Cerebellar nuclear complex (tissue), 1 donor: ENCODE measurements around the gene JAG2.

Experiments used
- DNase-seq, 2 experiments: peaks; one replicate each; lab custom pipeline; 2025; lab: John Stamatoyannopoulos, UW

JAG2 gene

DNA sequence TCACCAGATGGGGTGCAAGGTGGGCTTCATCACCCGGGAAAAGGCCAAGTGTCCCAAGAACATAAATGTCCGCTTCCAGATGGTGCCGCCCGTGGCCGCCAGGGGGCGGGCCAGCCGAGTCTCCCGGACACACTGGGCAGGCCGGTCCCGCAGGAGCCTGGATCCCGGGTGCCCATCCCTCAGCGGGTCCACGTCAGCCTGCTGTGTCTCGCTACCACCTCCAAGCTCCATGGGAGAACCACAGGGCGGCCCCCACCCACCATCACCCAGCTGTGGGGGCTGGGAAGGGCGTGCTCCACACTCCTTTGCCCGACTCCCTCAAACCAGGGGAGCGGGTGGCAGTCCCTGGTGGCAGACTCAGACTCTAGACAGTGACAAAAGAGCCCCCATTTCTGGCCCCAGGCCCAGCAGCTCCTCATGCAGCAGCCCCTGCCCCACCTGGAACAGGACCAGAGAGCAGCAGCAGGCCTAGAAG is 34.5 kb upstream of the JAG2 start:
- DNase-seq, result peak in 1 of 2 experiments; percentile 21

DNA sequence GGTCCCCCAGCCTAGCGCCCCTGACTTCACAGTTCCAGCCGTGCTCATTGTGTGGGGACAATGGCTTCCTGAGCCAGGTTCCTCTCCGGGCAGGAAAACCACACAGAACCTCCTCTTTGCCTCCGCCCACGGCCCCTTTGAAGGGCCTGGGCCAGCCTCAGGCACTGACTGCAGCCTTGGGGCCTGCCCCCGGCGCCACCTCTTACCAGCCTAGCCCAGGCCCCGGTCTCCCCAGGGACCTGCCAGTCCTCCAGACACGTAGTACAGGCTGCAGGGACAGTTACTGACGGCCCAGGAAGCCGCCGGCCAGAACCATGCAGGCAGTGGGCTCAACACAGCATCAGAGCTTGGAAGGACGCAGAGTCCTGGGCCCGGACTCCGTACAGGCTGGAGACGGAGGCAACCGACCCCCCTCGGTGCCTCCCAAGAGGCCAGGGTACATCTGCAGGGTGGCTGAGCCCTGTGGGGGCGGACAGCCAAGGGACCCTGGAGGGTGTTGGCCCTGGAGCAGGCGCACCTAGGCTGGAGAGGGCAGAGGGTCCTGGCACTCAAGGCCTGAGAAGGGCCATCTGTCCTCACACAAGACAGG is 33.4 kb upstream of the JAG2 start:
- DNase-seq, result no peak

DNA sequence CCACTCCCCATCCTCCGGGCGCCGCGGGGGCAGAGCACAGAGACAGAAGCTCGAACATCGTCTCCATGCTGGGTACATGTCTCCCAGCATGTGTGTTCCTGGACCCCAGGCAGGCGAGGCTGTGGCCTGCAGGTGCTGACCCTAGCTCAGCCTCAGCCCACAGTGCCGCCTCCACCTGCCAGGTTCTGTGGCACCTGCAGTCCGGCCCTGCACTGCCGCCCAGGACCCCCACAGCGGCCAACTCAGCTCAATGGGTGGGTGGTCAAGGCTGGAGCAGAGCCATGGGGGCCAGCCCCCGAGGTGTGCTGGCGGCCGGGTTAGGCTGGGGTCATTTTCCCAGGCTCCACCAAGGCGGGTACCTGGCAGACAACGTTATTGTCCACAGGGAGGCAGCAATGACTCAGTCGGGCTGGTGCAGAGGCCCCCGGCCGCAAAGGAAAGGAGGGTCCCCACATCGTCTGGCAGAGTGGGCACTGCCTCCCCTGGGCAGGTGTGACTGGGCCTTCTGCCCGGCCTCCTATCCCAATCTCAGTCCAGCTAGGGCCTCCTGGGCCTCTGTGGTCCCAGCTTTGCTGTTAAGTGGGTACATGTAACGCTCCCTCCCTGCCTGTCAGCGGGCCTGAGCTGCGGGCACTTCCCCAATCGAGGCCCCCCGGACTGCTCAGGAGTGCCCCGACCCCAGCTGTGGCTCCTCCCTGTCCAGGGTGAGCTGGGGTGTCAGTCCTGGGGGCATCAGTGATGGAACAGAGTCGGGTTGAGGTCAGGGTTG is 32.8 kb upstream of the JAG2 start:
- DNase-seq, result no peak

DNA sequence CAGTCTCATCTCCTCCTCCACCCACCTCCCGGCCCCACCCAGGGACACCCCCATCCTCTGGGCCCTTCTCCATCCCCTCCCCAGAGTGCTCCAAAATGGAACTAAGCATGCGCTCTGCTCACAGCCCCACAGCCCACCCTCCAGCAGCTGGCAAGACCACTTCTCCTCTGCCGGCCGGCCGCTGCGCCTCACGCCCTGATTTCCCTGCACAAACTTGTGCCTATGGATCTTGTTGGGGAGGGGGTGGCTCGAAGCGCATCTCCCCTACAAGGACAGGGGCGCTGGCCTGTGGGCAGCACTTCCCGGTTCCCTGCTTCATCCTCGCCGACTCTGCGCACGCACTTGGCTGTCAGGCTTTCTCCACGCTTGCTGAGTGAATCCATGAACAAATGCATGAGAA is 32.1 kb upstream of the JAG2 start:
- no peak for DNase-seq

DNA sequence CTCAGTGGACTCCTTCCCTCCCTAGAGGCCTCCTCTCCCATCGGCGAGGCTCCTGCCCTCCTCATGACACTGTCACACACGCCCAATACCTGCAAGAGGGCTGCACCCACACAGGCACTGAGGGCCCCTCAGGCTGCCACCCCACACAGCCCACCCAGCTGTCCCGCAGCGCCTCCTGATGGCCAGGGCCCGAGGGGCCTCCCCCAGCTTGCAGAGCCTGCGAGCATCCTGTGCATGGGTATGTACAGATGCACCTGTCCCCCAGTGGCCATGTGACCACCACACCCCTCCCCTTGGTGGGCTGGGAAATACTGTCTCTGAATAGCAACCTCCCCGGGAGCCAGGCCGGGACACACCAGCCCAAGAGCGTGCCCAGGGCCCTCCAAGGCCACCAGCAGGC is 31.5 kb upstream of the JAG2 start:
- no peak for DNase-seq

DNA sequence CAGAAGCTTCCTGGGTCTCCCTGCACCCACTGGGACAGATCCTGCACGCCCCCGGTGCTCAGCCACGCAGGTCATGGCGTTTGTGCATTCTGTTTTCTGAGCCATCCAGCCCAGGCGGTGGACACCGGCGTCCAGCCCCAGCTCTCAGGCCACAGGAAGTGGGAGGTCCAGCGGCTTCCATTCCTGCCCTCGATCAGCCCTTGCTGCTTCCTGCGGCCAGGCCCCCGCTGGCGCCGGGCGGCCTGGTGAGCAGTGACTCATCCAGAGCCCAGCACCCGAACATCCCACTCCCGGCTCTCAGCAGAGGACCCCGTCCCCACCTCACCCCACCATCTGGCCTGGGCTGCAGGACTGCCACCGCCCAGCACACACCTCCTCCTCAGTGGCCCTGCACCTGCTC is 30.5 kb upstream of the JAG2 start:
- no peak for DNase-seq

DNA sequence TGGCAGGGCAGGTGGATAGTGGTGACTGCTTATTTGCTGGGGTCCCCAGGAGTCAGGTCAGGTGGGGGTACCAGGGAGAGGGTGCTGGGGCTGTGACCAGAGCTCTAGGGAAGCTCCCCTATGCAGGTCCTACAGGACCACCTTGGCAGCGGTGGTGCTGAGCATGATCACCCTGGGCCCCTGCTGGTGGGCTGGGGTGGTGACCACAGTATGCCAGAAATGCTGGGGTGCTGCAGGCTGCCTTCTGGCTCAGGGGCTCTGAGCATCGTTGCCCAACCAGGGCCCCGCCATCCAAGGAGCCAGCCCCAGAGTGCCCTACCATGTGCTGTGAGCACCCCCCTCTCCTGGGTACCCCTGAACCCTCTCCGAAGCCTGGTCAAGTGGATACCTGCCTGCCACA is 30.0 kb upstream of the JAG2 start:
- no peak for DNase-seq

DNA sequence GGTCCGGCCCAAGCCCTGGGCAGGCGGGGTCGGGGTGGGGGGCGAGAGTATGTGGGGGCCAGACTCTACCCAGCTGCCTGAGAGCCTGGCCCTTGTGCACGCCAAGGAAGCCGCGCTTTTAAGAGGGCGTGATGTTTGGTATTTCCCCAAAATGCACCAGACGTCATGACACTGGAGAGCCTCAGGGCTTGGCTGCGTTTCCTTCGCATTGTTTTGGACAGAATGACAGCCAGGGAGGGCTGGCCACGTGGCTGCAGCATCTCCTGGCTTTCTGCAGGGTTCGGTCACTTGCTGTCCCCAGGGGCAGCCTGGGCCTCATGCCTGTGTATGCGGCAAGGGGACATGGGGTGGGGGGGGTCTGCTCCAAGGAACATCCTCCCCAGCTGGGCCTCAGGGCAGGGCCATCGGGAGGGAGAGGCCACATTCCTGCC is 28.6 kb upstream of the JAG2 start:
- no peak for DNase-seq

DNA sequence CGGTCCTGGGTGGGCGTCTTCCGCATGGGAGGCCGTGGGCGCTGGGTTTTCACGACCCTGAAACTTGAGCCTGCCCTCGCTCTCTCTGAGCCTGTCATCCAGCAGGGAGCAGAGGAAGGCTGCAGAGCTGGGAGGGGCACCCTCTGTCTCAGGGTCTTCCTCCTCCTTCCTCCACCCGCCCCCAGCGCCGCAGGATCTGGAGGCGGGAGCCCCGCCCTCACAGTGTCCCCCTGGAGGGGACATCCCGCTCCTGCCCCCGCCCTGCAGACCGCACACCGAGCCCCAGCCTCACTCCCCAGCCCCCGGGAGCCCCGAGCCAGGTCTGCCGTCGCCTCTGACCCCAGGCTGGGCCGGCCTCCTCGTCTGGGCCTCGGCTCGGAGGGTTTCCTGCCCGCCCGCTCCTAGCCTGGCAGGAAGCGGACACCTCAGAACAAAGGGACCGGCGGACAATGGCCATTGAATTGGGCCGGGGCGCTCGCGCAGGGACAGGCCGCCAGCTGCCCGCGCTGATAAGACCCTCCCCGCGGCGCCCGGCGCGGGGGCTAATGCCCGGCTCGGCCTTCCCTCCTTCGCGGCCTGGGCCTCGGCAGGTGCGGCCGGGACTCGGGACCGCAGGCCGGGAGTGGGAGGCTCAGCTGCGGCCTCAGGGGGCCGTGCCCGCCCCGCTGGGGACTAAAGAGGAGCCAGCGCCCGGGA is 27.8 kb upstream of the JAG2 start:
- no peak for DNase-seq

DNA sequence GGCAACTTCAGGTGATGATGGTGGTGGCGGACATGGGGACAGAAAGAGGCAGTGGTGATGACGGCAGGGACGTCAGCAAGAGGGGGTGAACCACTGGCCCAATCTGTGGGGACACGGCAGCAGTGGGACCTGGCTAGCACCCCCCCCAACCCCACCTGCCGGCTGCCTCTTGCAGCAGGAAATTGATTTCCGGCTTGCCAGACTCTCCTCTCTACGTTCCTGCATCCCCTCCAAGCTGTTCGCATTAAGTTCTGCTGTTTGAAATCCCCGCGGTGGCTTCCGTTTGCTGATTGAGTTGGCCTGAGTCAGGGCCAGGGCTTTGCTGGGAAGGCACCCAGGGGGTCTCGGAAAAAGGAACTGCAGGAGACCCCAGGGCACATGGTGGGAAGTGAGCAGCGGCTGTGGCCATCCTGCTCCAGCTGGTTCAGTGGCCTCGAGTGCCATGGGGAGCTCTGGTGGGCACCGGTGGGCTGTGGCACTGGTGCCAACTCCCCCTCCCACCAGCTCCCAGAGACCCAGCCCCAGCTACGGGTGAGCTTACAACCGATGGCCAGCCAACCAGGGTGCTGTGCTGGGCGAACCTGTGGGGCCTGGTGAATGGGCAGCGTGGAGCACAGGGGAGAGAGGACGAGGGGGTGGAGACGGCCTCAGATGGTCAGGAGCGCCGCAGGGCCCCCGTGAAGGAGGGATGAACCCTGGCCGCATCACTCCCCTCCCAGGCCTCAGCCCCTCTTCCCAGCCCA is 27.1 kb upstream of the JAG2 start:
- no peak for DNase-seq

DNA sequence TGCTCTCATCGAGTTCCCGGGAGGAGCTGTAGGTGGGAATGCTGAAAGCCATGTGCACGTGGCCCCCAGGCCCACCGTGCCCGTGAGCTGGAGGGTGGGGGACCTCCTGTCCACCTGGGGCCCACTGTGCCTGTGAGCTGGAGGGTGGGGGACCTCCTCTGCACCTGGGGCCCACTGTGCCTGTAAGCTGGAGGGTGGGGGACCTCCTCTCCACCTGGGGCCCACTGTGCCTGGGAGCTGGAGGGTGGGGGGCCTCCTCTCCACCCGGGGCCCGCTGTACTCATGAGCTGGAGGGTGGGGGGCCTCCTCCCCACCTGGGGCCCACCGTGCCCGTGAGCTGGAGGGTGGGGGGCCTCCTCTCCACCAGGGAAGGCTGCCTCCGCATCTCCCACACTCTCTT is 26.5 kb upstream of the JAG2 start:
- DNase-seq, result no peak

DNA sequence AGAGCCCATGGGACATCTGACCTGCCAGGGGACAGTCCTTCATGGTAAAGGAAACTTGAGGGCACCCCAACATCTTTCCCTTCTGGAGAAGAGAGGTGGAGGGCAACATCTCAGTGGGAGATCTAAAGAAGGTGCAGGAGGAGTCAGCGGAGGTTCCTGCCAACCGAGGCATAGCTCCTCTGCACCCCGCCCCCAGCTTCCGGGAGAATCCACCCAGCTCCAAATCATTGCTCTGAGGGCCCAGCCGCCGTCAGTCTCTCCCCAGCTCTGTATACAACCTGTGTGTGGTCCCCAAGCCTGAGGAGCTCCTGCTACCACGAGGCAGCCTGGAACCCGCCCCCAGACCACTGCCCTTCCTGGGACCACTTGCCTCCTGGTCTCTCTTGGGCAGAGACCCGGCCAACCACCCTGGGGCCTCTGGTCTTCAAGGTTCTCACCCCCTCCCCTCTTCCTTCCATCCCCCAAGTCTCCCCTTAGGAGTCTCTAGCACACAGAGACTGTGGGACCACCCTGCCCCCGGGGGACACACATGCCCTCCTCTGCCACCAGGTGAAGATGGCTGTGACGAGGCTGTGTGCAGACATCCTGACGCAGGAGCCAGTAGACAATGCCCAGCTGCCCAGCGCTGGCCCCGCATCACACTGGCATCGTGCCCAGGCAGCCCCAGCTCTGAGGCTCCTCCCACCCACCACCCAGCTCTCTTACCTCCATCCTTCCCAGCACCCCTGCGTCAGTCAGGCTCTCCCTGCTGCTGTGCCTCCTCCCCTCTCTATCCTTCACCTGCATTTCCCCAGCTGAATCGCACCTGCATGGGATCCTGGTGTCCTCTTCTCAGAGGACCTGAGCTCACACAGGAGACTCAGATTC is 25.6 kb upstream of the JAG2 start:
- DNase-seq, result no peak

DNA sequence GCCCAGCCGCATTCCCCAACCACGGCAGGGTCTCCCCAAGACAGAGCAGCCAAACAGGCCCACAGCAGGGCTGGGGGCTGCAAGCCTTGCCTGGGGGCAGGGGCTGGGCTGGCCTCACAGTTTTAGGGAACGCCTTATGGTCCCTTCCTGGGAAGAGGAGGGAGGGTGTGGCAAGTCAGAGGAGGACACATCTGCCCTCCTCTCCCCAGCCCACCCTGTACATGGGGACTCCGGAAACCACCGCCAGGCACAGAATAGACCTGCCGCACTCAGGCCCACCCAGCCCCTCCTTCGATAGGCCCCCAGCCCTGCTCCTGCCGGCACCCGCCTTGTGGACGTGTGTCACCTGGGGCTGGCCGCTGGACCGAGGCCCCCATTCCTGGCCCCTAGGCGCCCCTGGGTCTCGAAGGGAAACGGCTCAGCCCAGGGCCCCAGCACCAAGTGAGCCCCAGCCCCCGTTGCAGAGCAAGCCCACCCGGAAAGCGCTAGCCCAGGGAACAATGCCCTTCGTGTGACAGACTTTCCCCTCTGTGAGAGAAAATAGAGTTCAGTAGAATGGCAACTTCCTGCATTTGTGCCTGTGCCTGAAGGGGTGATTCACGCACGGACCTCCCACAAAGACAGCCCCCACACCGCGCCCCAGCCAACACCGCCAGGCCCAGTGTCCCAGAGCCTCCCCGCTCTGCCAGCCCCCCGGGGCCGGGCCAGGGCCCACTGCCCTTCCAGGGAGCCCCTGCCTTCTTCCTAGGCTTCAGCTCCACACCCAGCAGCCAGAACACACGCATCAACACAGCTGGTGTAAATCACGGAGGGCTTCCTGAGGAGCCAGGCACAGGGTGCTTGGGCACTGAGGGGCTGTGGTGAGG is 24.5 kb upstream of the JAG2 start:
- DNase-seq, result no peak

DNA sequence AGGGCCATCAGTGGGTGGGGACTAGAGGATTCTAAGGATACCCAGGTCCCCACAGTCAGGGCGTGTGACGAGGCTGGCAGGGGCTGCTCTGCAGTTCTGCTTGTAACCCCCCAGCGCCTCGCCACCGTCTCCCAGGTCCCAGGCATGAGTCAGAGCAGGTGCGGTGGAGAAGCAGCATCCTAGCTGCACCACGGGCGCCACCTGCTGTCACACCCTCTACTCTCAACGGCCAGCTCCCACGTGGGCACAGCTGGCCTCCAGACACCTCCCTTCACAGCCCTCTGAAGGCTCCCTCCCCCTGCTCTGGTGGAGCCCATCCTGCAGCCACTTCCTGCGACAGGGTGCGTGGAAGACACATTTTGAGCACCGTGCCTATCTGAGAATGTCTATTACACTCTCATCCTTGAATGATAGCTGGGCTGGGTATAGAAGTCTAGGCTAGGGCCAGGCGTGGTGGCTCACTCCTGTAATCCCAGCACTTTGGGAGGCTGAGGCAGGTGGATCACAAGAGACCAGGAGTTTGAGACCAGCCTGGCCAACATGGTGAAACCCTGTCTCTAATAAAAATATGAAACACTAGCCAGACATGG is 19.5 kb upstream of the JAG2 start:
- DNase-seq, result no peak

DNA sequence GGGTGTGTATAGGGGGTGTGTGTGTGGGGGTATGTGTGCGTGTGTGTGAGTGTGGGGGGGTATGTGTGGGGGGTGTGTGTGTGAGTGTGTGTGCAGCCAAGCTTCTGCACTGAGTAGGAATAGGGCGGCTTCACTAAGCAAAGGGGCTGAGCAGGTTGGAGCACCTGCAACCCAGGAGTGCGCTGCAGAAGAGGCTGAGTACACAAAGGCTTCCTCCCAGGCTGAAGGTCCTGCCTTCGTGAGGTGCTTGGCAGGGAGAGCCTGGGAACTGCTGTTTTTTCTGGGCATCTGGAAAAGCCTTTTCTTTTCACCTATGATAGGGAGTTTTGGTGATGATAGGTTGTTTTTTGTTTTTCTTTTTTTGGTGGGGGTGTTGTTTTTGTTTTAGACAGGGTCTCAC is 18.5 kb upstream of the JAG2 start:
- DNase-seq, result no peak

DNA sequence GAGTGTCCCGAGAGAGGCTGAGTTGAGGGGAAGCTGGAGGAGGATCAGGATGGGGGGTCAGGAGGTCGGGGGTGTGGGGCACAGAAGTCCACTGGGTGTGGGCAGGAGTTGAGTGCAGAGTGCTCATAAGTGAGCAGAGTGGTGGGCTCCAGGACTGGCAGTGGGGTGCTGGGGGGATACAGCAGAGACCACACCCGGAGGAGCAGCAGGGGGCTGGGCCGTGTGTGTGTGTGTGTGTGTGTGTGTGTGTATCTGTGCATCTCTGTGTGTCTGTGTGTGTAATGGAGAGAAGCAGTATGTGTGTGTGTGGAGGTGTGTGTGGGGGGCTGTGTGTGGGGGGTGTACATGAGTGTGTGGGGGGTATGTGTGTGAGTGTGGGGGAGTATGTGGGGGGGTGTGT is 17.4 kb upstream of the JAG2 start:
- DNase-seq, result no peak

DNA sequence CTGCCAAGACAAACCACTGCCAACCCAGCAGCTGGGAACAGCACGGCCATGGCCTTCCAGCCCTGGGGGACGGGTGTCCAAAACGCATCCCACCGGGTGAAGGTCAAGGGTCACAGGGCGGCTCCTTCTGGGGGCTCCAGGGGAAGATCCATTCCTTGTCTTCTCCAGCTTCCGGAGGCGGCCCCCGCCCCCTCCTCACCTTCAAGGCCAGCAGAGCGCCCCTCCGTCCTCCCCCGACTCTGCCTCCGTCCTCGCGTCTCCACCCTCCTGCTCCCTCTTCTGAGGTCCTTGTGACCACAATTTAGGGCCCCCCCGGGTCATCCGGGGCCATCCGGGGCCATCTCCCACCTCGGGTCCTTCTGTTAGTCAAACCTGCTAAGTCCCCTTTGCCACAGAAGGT is 16.4 kb upstream of the JAG2 start:
- DNase-seq, result no peak

DNA sequence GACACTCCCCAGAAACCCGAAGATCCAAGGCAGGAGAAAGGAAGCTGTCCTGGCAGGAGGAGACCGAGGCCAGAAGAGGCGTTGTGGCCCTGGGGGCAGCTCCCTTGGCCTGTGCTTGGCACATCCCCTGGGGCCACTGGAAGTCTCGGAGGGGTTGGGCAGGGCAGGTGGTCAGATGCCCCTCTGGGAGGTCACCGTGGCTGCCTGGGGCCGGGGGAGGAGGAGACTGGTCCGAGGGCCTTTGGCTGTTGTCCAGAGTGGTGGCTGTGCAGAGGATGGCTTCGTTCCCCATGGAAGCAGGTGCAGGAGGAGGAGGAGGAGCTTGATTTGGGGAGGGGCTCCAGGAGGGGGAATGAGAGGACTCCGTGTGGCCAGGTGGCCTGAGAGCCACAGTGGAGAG is 15.9 kb upstream of the JAG2 start:
- no peak for DNase-seq

DNA sequence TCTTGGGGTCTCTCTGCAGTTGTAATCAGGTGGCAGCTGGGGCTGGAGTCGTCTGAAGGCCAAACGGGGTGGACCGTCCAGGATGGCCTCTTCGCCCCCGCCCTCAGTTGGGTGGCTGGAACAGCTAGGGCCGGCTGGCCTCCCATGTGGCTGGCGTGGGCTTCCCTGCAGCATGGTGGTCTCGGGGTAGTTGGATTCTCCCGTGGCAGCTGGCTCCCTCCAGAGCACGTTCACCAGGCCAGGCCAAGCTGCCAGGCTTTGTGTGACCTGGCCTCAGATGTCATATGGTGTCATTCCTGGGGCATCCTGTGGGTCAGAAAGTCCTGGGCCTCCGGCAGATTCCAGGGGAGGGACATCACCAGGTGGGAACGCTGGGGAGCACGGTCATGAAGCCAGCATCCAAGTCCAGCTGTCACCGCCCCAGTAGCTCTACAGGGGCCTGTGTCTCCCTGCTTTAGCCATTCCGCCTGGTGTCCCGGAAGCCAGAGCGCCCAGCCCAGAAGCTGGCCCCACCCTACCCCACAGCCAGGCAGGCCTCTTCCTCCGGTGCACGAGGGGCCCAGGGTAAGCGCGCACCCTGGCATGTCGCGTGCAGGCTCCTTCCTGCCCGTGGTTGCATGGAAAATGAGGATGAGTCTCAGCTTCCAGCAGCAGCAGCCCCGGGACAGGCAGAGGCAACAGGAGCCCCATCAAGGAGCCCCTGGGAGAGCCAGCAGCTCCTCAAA is 13.9 kb upstream of the JAG2 start:
- no peak for DNase-seq
